NB4 (cell line): ENCODE data around the gene ERGIC3.

Experiments
- DNase-seq: peaks from one replicate; pipeline ENCODE4 v3.0.0; 2010; ENCODE audit warnings: low read depth
- H3K4me3 ChIP-seq: one replicate; pipeline ENCODE4 v1.5.1; 2011; ENCODE audit warnings: mild to moderate bottlenecking, low read depth, low read length, moderate library complexity
- MAX ChIP-seq: IDR thresholded peaks from 2 replicates; pipeline ENCODE4 v1.6.1; 2011; ENCODE audit warnings: low read depth, low read length
- MYC ChIP-seq: IDR thresholded peaks from 2 replicates; pipeline ENCODE4 v1.6.1; 2011; ENCODE audit warnings: low read depth, low read length
- POLR2A ChIP-seq: IDR thresholded peaks from 2 replicates; pipeline ENCODE4 v1.6.1; 2011; ENCODE audit warnings: mild to moderate bottlenecking; ENCODE audit not compliant: insufficient read length; ENCODE audit errors: extremely low read depth
- TF ChIP-seq, protein P1 (sequence below): IDR thresholded peaks from one replicate; pipeline ENCODE4 v1.5.1; 2012; ENCODE audit warnings: low read depth, low read length

ERGIC3 gene

DNA sequence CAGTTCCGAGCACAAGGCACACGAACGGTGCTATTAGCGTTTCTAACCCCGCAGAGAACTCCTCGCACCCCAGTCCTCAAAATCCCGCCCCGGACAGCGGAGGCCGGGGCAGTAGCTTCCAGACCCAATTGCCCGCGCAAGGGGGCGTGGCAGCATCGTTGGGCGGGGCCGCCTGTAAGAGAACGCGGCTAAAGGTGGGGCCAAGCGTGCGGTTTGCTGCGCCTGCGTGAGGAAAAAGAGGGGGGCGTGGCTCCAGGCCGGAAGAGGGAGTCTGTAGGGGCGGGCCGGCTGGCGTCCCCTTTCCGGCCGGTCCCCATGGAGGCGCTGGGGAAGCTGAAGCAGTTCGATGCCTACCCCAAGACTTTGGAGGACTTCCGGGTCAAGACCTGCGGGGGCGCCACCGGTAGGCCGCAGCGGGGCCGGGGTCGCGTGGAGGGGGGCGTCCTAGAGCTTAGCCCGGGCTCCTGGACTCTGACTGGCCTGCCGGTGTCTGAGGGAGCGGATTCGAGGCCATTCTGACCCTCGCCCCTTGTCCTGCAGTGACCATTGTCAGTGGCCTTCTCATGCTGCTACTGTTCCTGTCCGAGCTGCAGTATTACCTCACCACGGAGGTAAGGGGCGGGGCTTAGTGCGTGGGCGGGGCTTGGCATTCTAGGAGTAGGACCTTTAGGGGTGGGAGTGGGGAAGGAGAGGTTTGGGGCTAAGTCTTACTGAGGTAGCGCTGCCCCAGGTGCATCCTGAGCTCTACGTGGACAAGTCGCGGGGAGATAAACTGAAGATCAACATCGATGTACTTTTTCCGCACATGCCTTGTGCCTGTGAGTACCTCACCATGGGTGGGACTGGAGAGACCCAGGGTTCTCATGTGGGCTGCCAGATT lies at the start of gene ERGIC3:
ERGIC3 (plus strand) TSS at position 296 of the 880 bp plus-strand sequence; CDS start at position 316, 20 bp downstream.
- DNase-seq = peak; percentile 98
- TF ChIP-seq MAX (peak; percentile 39), MYC (peak; percentile 63; the same call in 1 of the 2 replicates), POLR2A (peak; percentile 66)
- TF ChIP-seq, protein P1, sequence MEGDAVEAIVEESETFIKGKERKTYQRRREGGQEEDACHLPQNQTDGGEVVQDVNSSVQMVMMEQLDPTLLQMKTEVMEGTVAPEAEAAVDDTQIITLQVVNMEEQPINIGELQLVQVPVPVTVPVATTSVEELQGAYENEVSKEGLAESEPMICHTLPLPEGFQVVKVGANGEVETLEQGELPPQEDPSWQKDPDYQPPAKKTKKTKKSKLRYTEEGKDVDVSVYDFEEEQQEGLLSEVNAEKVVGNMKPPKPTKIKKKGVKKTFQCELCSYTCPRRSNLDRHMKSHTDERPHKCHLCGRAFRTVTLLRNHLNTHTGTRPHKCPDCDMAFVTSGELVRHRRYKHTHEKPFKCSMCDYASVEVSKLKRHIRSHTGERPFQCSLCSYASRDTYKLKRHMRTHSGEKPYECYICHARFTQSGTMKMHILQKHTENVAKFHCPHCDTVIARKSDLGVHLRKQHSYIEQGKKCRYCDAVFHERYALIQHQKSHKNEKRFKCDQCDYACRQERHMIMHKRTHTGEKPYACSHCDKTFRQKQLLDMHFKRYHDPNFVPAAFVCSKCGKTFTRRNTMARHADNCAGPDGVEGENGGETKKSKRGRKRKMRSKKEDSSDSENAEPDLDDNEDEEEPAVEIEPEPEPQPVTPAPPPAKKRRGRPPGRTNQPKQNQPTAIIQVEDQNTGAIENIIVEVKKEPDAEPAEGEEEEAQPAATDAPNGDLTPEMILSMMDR = no peak

GRCh38 chr20:35492352-35492751 lies 49.5 kb upstream of the ERGIC3 start:
- no peak overlapping the region for H3K4me3 ChIP-seq
- no peak for DNase-seq
- TF ChIP-seq MAX (no peak), MYC (no peak), POLR2A (no peak)
- TF ChIP-seq, protein P1 = no peak

More for the DNA sequence above, at the start of gene ERGIC3:
- peak within 1 kb of the TSS; percentile 86 for H3K4me3 ChIP-seq

- DNase-seq = no peak
- no peak for TF ChIP-seq POLR2A
- no peak for TF ChIP-seq MAX
- TF ChIP-seq, protein P1 = no peak
- no peak overlapping the region for H3K4me3 ChIP-seq
Measured at GRCh38 chr20:35496481-35496880, 45.4 kb upstream of the ERGIC3 start.

DNA sequence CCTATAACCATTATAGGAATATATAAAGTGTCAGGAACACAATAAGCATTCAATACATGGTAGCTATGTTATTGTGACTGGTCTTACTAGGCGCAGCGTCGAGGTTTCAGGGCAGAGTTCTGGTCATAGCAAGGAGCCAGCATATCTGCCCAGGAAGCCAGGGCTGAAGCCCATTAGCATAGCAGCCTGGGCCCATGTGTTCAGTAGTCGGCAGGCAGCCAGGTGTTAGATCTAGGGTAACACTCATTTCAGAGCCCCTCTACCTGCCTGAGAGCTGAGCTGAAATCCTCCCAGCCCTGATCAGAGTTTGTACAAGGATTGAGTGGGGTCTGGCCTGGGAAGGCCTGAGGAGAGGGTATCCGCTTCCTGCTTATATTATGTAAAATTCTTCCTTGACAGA lies 44.6 kb upstream of the ERGIC3 start:
- TF ChIP-seq MYC = no peak
- TF ChIP-seq MAX = no peak
- TF ChIP-seq POLR2A = no peak
- TF ChIP-seq, protein P1 = no peak
- no peak overlapping the region for H3K4me3 ChIP-seq
- no peak for DNase-seq

DNA sequence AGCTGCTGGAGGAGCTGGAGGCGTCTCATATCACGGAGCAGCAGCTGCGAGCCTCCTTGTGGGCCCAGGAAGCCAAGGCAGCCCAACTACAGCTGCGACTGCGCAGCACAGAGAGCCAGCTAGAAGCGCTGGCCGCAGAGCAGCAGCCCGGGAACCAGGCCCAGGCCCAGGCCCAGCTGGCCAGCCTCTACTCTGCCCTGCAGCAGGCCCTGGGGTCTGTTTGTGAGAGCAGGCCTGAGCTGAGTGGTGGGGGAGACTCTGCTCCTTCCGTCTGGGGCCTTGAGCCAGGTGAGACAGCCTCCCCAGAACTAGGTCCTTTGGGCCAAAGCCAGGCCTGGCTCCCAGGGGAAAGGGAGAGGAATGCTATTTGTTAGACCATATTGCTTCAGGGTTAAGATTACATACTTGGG lies 44.1 kb upstream of the ERGIC3 start:
- no peak overlapping the region for H3K4me3 ChIP-seq
- no peak for DNase-seq
- TF ChIP-seq MYC = no peak
- TF ChIP-seq, protein P1 = no peak
- TF ChIP-seq MAX = no peak
- no peak for TF ChIP-seq POLR2A
